CD4-positive, alpha-beta T cell treated with Interleukin-12 subunit alpha and Interleukin-12 subunit beta, for 1 hour (primary cell): ENCODE results near the gene FAM120C.

Experiments used
- DNase-seq: peaks from one replicate; pipeline ENCODE4 v3.0.0-alpha.2; 2020

Gene FAM120C

GRCh38 chrX:54134269-54134668 lies 48.8 kb downstream of the FAM120C start:
- no peak for DNase-seq

DNA sequence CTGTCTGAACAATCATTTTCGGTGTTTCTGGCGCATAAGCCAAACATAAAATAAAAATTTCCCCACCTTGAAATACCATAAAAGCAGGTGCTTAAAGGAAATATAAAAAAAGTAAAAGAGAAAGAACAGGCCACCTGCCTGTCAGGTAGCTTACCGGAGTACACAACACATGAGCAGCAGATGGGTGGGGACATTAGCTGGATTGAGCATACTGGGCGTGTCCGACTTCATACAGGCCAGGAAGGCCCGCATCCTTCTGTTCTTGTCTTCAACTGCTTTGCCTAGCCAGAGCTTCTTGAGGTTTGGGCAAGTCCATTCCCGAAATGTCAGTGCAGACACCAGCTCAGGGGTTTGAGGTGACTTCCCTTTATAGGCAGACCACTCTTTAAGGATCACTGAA lies 66.7 kb downstream of the FAM120C start:
- no peak for DNase-seq

- no peak for DNase-seq
Measured at GRCh38 chrX:54093571-54093970, 89.5 kb downstream of the FAM120C start.

GRCh38 chrX:54093159-54093558 lies 89.9 kb downstream of the FAM120C start:
- no peak for DNase-seq

DNA sequence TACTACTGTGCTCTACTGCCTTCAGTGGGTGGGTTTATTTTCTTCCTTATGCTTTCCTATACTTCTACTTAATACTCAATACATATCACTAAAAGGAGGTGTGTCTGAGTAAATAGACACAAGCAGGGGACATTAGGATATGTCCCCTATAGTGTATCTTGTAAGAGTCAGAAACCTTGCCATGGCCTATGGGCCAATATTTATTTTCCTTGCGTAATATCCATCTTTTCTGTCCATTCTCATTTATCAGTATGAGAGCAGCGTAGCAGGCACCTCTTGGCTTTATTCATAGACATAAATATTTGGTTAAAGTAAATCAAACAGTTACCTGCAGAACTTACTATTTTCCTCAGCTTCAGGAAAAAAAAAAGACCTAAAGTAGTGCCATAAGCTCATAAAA lies 92.2 kb downstream of the FAM120C start:
- no peak for DNase-seq

DNA sequence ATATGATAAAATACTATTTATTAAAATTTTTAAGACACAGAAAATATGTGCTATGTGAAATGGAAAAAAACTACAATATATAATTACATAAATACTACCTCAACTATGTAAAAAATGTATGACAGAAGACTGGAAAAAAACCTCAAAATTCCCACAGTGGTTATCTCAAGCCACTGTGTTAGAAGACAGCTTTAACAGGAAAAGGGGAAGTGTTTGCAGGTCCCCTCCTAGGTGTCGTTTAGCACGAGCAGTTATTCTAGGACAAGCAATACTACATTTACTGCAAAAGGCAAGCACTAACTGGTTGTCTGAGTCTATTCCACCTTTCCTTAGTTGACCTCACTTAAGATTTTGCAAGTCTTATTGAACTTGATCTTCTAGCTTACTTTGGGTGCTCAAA lies 93.9 kb downstream of the FAM120C start:
- no peak for DNase-seq

- DNase-seq = no peak
Measured at GRCh38 chrX:54087661-54088060, 95.4 kb downstream of the FAM120C start.

GRCh38 chrX:54085666-54086065 lies 97.4 kb downstream of the FAM120C start:
- no peak for DNase-seq

DNA sequence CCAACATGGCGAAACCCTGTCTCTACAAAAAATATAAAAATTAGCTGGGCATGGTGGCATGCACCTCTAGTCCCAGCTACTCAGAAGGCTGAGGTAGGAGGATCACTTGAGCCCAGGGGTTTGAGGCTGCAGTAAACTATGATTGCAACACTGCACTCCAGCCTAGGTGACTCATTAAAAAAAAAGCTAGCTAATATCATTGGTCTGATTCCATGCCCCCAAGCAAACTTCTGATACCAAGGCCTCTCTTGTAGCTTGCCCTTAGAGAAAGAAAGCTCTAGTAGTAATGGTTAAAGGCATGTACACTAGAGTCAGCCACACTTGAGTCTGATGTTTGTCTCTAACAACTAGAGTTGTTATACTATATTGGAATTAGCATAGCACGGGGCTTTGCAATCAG lies 106.2 kb downstream of the FAM120C start:
- no peak for DNase-seq

DNA sequence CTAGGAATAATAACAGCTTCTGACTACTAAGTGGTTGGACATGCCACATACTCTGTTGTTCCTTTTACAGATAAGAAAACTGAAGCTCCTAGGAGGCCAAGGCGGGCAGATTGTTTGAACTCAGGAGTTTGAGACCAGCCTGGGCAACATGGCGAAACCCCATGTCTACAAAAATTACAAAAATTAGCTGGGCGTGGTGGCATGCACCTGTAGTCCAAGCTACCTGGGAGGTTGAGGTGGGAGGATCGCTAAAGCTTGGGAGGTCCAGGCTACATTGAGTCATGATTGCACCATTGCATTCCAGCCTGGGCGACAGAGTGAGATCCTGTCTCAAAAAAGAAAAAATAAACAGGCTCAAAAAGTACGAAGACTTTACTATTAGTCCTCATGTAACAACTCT lies 108.2 kb downstream of the FAM120C start:
- no peak for DNase-seq

GRCh38 chrX:54067766-54068165 lies 115.3 kb downstream of the FAM120C start:
- DNase-seq = no peak

GRCh38 chrX:54066841-54067240 lies 116.2 kb downstream of the FAM120C start:
- no peak for DNase-seq

GRCh38 chrX:54064564-54064963 lies 118.5 kb downstream of the FAM120C start:
- DNase-seq = no peak

DNA sequence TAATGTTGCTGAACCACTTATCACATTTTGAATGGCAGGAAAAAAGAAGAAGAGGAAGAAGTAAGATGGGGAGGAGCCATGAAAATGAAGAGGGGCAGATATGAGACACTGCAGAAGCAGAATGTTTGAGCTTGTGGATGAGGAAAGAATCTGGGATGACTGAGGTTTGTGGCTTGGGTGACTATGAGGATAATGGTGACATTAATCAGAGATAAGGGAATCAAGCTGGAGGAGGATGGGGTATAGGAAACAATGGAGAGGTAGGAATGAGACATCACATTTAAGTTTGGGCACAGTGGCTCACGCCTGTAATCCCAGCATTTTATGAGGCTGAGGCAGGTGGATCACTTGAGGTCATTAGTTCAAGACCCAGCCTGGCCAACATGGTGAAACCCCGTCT lies 119.7 kb downstream of the FAM120C start:
- no peak for DNase-seq

DNA sequence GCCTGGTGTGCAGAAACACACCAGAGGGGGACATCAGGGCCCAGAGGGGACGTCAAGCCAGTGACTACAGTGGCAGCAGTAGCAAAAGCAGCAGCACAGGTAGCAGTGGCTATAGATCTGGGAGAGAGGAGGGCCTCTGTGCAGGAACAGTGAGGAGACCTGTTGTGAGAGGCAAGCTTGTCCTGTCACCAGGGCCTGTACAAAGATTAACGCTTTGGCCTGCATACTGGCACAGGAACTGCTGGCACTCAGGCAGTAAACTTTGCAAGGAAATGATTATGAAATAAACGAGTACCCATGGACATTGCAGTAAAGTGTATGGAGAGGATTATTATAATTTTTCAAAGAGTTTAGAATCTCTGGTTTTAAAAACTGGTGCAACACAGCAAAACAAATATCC lies 133.3 kb downstream of the FAM120C start:
- no peak for DNase-seq

- DNase-seq = no peak
Measured at GRCh38 chrX:54048412-54048811, 134.6 kb downstream of the FAM120C start.

GRCh38 chrX:54045563-54046228 lies 137.4 kb downstream of the FAM120C start:
- no peak for DNase-seq

DNA sequence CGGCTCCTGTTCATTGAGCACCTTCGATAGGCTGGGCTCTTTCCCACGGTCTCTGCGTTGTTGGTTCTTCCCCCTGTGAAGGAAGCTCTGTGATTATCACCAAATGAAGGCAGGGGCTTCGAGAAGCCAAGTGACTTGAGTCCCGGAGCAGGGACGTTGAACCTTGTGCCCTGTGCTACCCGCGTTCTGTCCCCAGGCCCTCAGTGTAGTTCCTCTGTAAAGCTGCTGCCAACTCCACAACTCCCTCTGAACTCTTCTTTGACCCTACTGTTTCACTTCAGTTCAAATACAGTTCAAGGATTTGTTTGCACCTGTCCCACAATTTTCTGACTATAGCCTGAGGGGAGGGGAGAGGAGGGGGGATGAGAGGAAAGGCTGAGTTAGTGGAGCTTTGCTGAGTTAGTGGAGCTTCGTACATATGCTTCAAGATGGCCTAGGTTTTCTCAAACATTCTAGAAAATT lies 138.1 kb downstream of the FAM120C start:
- DNase-seq = no peak

DNA sequence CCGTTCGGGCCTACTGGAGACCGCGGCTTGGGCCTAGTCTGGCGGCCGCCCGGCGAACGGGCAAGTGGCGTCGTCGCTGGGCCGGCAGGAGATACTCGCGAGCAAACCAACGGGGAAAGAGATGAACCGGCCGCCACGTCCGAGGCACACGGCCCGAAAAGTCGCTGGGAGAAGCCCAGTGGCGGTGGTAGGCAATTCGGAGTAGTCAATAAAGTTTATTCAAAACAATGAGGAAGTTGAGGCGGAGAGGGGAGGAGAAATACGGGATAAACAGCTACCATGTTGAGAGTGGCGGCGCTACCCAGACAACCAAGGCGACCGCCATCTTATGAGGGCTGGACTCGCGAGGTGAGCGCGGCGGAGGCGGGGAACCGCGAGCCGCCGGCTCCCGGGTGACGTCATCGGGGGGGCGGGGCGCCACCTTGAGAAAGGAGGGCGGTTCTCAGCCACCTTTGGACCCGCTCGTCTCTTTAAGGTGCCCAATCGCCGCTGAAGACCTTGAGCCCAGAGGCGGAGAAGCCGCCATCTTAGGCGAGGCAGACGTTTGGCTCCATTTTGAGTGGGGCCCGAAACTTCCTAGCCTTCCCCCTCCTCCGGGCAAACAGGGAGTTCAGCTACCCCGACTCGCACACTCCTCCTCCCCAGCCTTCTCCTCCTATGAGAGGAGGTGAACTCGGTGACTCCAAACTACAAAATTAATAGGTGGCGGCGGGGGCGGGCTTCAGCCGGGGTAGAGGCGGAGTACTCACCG lies 138.8 kb downstream of the FAM120C start, which contains the start of gene PHF8:
PHF8 (minus strand) TSS at position 348 of the 751 bp plus-strand sequence. CDS start 1,745 bp downstream, outside the sequence.
- peak; percentile 96 for DNase-seq

DNA sequence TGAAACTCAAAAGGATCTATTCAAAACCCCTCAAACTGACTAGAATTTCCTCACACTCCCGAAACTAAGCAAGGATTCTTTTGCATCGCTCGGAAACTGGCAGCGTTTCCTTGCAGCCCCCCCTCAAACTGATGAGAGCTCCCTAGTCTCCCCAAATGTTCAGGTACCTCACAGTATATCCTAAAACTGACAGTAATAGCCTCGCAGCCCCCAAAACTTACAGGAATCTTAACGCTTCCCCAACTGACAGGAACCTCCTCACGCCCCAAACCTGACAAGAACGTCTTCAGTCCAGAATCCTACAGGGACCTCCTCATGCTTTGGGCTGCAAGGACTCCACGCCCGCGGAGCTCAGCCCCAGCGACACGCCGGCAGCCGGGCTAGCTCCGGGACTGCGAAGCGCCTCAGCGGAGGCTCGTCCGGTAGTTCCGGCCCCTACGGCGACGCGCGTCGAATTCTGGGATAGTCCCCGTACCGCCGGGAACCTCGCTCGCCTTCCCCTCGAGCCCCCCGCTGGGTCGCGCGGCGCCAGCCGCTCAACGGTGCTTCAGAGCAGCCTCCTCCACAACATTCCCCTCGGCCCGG lies 139.4 kb downstream of the FAM120C start:
- DNase-seq = peak; percentile 49

- no peak for DNase-seq
Measured at GRCh38 chrX:54043056-54043455, 140.0 kb downstream of the FAM120C start.

GRCh38 chrX:54042609-54043021 lies 140.4 kb downstream of the FAM120C start:
- peak; percentile 53 for DNase-seq

DNA sequence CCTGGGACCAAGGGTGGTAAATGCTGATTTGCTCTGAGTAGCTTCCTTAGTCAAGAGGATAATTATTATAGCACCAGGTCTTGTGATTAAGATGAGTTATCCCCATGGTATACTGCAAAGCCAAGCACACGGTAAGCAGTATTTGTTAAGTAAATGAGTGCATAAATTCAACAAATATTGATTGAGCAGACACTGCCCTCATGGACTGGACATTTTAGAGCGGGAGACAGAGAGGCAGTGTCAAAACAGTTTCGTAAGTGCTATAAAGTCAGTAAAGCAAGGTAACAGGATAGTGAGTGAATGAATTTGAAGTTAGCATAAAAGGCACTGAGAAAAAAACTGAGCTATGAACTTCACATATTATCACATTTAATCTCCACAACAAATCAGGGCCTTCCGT lies 152.7 kb downstream of the FAM120C start:
- no peak for DNase-seq

DNA sequence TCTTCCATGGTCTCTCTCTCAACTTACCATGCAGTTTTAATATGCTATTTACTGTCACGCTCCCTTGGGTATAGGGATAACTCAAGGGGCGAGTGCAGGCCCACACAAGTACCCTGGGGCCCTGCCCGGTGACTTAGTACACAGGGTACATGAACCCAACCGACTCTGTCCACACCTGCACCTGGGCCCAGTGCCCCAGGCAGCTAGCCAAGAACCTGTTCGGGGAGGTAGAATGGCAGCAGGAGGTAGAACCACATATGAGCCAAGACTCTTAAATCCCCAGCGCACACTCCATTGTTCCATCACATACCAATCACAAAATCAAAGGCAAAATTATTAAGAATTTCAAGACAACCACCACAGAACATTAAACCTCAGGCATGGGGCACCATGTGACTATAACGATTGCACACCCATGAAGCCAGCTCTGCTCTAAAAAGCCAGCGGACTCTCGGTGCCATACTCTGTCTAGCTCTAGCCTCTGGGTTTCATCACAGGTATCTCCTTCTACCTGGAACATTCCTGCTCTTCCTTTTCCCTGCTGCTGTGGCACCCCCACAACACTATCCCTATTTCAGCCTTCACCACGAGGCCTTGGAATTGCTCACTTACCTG lies 153.4 kb downstream of the FAM120C start:
- no peak for DNase-seq
